GM21390 (cell line): Measurements from ENCODE around the gene DCTN2.

Experiments used
- ATAC-seq: cut with Tn5 transposase; IDR thresholded peaks from one replicate; pipeline ENCODE4 v1.9.1; 2021; ENCODE audit not compliant: unreplicated experiment

DCTN2 gene

DNA sequence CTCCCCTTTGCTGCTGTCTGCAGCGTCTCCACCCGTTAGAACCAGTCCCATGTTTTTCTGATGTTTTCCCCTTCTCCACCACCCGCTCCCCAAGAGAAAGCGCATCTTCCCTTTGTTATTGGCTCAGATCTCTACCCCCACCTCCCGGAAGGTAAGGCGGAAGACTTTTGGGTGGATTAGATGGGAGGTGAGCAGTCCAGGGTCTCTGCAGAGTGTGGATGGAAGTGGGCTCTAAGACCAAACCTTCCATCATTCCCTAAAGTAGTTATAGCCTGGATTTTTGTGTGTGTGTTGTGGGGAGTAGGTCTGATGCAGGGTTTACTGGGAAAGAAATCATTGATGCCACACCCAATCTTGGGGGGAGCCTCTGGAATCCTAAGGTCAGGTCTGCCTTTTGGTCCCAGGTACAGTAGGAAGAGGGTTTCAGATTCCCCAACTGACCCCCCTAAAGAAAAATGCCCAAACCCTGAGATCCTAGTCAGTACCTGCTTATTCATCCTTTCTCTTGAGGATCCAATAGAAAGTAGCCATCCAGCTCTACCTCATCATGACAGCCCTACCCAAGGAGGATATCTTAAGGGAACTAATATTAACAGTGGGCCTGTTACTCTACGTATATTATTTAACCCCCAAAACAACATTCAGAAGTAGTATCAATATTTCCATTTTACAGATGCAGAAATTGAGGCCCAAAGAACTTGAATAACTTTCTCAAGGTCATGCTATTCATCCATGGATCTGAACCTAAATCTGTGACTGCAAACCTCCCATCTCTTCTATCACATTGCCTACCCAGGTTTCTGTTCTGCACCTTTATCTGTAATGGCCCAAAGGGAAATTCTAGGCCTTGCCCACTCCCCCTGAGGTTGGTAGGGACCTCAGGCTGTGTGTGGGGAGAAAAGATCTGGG is 3.9 kb upstream of the DCTN2 start:
- ATAC-seq, result no peak

DNA sequence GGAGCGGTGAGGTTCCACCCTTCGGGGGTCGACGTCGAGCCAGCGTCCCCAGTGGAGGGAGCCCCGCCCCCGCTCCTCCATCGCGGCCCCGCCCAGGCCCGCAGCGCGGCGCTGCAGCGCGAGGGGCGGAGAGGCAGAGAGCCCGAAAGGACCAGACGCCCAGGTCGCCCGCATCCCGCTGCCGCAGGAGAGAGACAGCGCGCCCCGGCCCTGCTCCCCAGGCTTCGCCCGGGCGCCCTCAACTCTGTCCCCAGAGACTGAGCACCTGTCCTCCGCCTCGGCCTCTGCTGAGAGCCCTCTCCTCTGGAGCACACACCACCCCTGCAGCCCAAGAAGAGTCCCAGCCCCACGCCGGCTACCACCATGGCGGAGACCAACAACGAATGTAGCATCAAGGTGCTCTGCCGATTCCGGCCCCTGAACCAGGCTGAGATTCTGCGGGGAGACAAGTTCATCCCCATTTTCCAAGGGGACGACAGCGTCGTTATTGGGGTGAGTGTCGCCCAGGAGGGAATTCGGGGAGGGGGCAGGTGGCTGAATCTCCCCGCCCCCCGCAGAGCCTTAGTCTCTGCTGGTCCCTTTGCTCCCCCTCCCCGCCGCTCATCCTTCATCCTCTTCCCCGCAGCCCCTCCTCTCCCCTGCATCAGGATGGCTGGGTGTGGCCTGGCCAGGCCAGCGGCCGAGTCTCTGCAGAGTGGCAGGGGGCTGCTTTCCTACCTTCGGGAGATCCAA is 3.1 kb upstream of the DCTN2 start, which contains the start of gene KIF5A:
TSS of gene KIF5A (plus strand) at position 136 of the 732 bp plus-strand sequence. CDS start at position 364, 228 bp downstream.
- ATAC-seq, result no peak

DNA sequence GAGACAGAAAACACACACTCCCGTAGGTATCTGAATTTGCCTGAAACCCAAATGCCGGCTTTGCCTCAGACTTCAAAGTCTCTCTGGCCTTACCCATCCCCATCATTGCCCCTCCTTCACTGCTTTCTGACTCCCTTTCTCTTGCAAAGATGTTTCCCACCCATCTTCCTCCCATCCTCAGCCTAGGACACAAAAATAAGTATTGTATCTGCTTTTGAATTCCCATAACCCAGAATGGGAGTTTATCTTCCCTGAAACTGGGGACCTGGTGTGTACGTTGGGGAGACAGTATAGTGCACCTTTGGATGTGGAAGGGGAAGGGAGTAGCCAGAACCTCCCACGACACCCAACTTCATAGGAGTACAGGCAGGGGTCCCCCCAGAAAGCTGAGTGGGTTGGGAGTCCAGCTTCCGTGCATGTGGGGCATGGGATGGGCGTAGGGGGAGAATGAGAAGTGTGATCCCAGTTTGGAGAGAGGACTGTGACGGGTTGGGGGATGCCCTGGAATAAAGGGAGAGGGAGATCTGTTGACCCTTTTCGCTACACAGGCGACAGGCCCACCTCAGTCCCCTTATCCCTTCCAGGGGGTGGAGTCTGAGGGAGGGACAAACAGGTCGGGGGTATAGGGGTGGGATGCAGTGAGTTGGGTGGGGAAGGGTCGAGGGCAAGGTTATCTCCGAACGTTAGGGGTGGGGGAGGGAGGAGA is 2.4 kb upstream of the DCTN2 start:
- no peak for ATAC-seq

DNA sequence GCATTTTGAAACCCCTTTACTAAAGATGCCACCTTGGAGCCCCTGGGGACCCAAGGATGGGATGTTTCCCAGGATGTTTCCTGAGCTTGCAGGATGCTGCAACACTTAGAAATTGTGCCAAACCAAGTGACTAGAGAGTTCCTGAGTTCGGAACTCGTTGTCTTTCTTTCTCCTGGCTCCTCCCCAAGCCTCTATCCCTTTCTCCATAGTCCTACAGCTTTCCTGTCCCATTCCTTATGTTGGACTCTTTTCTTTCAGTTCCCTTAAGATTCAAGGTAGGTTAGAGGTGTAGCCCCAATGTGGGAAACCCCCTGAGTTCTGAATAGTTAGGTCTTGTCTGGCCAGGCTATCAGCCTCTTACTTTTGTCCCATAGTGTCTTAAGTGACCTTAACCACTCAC is 1.5 kb upstream of the DCTN2 start:
- ATAC-seq, result no peak

DNA sequence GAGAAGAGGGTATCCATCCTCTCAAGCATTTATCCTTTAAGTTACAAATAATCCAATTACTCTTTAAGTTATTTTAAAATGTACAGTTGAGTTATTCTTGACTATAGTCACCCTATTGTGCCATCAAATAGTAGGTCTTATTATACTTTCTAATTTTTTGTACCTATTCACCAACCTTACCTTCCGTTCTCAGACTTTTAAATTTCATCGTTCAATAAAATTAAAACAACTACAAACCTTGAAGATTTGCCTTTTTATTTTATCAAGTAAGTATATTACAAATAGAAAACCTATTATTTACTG is 972 bp upstream of the DCTN2 start:
- no peak for ATAC-seq

DNA sequence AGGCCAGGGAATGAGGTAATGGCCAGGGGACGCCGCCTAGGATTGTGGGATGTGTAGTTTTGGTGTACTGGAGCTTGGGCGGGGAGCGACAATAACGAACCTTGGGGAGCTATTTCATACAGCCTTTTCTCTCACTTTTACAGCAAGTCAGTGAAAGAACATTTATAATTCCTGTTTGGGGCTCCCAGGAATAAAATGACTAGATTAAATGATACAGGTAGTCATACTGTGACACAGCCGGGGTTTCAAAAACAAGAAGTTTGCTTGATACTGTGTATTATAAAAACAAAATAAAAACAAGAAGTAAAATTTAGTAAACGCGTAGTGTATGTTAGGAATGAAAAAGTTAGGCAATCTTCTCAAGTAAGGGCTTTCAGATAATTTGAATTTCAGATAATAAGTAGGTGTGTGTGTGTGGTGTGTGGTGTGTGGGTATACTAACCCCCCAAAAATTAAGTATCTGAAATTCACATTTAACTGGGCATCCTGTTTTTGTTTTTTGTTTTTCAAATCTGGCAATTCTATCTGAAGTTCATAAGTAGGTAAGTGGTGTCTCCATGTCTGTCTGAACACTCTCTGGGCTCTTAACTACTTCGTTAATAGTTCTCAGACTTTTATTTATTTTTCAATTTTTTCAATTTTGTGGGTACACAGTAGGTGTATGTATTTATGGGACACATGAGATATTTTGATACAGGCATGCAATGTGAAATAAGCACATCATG is 458 bp upstream of the DCTN2 start:
- no peak for ATAC-seq

DNA sequence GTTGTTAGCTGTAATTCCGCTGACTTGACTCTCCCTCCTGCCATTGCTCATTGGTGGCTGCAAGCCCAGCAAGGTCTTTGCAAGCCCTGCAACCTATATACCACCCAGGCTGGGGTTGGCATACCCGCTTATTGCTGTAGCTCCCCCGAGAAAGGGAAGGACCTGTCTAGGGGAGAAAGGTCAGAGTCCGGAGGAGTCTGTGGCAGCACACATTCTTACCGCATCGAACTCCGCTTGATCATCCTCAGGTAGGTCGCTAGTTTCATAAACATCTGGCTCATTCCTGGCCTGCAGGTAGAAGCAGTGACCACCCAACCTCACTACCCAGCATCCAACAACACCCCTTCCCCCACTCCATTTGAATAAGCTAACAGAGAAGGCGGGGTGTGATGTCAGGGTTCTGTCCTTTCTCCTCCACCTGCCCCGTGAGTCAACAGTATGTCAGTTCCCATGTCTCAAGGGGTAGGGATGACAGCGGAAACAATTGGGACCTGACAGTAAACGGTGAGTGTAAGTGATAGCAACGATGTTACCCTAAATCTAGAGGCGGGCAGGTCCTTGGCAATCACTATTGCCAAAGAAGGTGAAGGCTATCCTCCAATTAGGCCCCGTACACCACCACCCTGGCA is 1.1 kb downstream of the DCTN2 start:
- no peak for ATAC-seq

DNA sequence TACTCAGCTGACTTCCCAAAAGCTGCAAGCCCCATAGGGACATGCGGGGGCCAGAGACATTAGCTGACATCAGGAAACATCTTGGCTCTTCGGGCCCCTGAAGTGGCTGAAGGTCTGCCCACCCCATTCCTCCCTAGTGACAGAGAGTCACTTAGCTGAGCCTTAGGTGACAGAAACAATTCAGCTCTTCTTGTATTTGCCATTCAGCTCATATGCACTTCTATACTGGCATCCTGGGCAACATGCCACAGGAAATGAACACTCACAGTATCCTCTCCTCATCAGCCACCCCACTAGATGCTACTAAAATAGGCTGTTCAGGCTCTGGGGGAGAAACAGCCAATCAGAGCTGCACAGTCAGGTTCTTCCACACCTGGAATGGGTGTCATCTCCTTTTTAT is 3.4 kb downstream of the DCTN2 start:
- ATAC-seq, result no peak

DNA sequence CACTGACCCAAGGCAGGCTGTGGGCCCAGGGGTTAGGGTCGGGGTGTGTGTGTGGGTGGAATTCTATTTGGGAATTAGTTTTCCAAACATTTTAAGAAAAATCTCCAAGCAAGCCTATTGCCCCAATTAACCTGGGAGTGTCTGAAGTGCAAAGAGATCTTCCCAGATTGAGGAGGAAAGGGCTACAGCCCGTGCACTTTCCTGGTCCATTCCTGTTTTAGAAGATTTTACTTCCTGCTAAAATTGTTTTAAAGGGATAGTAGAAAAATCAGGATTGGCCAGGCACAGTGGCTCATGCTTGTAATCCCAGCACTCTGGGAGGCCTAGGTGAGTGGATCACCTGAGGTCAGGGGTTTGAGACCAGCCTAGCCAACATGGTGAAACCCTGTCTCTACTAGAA is 5.3 kb downstream of the DCTN2 start:
- ATAC-seq, result no peak

DNA sequence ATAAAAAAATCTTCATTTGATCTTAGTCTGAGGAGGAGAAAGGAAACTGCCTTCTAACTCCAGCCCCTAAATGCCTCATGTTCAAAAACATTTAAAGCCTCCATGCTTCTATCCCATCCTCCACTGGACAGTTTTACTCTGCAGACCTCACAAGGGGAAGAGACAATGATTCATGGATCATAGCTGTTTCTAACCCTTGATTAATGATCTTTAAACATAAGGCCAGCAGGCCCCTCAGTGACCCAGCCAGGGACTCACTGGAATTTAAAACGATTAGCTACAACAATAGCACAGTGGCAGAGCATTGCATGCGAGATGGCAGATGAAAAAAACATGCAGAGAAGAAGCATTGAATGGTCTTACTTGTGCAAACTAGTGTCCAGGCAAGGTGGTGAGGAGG is 6.0 kb downstream of the DCTN2 start:
- ATAC-seq, result no peak

DNA sequence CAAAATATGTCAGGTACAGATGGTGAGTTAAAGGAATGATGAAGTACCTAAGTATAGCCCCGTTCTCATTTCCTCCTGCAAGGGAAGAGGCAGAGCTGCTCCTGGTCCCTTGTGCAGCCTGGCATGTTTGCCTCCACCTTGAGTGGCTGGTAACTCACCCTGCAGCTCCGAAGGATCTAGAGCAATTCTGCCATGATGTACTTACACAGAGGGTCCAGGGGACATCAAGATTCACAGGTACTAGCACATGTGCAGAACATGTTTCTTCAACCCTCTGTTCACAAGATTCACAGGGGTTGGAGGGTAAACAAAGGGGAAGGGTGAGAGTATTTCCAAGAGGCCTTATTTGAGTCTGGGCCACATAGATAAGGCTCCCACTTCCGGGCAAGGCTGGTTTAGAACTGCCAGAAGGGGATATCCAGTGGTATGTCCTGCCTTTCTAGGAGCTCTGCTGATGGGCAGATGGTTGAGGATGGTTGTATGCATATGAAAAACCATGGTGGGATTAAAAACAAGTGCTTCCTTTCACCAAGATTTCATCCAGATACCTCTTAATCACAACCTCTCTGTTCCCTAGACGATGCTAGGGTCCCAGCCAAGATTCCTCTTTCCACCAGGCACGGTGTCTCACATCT is 7.7 kb downstream of the DCTN2 start:
- no peak for ATAC-seq

DNA sequence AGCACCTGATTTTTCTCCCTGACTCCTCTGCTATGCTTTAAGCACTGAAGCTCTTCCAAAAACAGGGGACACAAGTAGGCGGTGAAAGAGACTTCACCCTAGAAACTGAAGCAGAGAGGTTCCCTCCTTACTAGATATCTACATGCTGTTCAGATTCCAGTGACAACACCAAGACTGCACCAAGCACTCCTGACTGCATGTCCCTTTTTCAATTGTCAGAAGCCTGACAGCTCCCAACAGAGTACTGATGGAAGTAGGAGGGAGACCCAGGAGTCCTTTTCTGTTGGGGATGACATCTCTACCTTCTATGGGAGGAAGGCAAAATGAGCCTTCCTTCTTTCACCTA is 10.4 kb downstream of the DCTN2 start:
- no peak for ATAC-seq

DNA sequence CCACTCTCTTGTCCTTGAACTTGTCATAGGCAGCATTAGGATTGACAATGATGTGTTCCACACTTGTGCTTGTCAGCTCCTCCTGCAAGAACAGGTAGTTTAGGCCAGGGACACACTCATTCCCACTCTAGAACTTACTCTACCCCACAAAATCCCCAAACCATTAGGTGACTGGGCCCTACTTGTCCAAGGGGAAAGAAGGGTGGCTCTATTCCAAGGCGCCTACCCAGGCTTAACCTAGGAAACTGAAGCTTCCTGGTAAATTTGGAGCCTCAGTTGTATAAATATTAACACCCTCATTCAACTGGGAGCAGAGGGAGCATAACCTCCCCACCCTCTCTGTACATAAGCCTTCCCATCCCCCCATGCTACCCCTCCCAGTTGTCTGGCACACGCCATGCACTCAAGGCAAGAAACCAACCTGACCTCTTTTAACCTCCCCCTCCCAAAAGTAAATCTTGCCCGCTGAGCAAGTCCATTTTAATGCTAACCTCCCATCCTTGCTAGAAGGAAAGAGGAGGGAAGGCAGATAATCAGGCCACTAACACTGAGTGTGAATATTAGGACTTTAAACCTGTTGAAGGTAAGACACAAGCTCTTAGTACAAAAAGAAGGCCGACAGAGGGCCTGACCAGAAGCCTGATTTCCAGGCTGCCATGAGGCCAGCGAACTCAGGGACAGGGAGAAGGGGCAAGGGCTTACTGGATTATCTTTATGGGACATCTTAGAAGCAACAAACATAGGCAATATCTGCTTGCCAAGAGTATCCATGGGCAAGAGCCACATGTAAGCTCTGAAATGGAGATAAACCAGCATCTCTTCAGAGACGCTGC is 11.0 kb downstream of the DCTN2 start:
- ATAC-seq, result no peak

DNA sequence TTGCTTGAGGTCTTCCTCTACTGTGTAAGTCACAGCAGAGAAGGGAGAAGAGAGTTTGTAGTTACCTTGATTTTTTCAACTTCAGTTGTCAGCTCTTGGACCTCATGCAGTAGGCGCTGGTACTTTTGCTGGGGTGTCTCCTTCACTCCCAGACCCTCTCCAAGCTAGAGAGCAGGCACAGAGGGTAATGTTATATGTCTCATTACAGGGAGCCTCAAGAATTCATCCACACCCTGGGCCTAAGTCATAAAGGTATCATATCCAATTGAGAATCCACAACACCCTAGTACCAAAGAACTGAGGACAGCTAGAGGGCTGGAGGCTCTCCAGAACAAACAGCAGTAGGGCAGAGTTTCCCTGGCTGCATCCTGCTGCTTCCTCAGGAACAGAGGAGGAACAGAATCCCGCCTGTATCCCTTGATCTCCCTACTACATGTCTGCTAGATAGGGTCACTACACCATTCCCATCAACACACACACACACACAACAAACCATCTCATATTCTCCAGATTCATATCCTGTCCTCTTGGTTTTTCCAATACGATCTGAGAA is 11.9 kb downstream of the DCTN2 start:
- ATAC-seq, result no peak

DNA sequence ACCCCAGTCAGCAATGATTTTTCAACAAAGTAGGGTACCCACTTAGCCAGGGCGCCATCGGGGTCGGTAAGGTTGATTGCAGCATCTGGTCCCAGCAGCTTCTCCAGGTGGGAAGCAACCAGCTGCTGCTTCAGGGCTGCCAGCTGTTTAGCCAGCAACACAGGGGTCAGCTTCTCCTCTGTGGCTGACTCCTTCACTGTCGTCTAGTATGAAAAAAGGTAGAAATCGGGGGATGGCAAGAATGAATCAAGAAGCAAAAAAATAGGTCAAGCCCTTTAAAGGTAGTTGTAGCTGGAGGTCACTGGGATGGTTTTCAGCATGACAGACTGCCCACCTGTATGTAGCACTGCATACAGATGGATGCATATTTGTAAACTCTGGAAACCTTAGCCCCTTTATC is 12.7 kb downstream of the DCTN2 start:
- ATAC-seq, result no peak

DNA sequence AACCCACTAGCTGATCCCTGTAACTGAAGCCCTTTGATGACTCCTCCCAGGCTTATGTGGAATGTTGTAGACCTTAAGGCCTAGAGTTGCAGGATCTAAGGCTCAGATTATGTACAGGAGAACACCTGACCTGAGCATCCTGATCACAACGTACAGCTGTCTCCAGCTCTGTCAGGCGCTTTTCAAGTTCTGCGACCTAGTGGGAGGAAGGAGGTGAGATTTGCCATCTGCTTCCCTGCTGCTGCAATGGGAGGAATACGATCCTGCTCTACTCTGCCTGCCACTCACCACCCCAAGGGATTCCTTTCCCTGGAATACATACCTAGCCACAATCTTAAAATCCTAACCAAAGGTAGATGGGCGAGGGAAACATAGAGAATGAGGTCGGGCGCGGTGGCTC is 13.9 kb downstream of the DCTN2 start:
- no peak for ATAC-seq

DNA sequence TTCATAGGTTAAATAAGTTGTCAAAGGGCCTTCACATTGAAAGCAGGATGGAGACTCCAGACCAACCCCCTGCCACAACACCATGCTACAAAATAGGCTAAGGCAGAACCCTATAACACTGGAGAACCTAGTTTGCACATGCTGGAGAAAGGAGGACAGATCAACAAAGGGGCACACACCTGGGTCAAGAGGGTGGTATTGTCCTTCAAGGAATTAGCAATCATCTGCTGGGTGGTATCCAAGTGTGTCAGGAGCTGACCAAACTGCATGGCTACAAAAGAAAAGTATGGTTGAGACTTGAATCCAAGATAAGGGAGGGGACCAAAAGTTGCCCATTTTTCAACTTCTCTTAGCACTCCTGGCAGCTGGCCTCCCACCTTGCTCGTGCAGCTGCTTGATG is 15.2 kb downstream of the DCTN2 start:
- no peak for ATAC-seq

DNA sequence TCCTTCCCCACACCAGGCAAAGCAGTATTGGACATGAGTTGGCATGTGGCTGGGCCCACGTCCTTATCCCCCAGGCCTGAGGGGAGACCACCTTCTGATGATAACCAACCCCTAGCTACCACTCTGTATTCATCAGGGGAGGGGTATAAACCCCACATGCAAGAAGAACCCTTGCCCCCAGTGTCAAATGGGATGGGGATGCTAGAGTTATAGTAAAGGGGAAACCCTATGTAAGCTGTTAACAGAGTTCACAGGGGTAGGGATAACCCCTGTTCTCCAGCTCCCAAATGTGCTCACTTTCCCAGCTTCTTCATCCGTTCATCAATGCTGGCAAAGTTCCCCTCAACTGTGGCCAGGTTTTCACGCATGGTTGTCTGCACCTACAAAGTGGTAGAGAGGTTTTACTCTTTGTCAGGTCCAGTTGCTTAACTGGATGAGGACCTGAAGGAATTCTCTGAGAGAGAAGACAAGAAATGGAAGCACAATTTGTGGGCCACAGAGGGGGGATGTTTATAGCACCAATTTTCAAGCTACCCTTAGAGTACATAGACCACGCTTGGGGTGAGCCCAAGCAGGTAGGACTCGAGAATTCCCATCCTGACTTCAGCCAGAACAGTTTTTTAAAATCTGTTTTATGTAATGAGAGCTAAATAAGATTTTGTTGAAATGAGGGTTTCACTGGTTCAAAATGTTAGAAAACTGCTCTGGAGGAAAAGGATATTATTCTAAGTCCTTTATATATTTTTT is 16.4 kb downstream of the DCTN2 start:
- no peak for ATAC-seq
